ENCODE measurements around the gene CCDC88B.

DNA sequence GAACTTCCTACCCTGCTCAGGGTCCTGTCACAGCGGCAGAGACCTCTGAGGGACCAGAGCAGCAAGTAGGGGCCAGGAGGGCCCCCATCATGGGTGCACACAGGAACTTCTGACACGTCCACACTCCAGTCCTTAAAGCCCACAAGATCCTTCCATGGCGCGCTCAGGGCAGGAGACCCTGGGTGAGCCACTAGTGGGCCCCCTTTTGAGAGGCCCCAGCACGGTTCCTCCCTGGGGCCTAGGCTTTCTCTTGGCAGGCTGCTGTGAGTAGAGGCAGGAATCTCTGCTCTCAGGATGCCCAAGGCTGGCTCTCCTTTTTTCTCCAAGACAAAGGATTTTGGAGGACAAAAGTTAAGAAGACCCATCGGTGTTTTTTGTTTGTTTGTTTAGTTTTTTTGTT, 41.3 kb downstream of the CCDC88B start:
- TF ChIP-seq, protein P1, sequence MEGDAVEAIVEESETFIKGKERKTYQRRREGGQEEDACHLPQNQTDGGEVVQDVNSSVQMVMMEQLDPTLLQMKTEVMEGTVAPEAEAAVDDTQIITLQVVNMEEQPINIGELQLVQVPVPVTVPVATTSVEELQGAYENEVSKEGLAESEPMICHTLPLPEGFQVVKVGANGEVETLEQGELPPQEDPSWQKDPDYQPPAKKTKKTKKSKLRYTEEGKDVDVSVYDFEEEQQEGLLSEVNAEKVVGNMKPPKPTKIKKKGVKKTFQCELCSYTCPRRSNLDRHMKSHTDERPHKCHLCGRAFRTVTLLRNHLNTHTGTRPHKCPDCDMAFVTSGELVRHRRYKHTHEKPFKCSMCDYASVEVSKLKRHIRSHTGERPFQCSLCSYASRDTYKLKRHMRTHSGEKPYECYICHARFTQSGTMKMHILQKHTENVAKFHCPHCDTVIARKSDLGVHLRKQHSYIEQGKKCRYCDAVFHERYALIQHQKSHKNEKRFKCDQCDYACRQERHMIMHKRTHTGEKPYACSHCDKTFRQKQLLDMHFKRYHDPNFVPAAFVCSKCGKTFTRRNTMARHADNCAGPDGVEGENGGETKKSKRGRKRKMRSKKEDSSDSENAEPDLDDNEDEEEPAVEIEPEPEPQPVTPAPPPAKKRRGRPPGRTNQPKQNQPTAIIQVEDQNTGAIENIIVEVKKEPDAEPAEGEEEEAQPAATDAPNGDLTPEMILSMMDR (IDR thresholded peaks at IDR 0.05; ENCODE audit: borderline replicate concordance, extremely low read depth, low read length, poor library complexity, severe bottlenecking): peak; percentile 11
- TF ChIP-seq EZH2 (IDR thresholded peaks at IDR 0.05; ENCODE audit: borderline replicate concordance, low read depth, low read length, severe bottlenecking): no peak

All from DND-41 (cell line).